ENCODE data around the gene PTPRH.

PTPRH gene

DNA sequence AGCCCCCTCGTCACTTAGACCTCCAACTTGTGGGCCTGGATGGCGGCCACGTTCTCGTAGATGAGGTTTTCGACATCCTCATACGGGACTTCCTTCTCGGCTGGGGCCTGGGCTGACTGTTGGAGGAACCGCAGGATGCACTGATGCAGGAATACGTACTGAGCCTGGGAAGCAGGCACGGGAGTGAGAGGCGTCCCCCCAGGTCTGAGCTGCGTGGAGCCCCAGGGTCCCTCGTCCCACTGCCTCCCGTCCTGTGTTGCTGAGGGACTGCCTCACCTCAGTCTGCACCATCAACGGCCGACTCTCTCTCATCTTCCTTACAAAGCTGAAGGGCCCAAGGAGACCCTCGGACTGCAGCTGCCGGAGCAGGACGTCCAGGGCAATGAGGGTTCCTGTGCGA lies 27.6 kb downstream of the PTPRH start:
- no peak overlapping the region for H3K4me3 ChIP-seq (ENCODE audit: low read depth, low read length)
- TF ChIP-seq, protein P1, sequence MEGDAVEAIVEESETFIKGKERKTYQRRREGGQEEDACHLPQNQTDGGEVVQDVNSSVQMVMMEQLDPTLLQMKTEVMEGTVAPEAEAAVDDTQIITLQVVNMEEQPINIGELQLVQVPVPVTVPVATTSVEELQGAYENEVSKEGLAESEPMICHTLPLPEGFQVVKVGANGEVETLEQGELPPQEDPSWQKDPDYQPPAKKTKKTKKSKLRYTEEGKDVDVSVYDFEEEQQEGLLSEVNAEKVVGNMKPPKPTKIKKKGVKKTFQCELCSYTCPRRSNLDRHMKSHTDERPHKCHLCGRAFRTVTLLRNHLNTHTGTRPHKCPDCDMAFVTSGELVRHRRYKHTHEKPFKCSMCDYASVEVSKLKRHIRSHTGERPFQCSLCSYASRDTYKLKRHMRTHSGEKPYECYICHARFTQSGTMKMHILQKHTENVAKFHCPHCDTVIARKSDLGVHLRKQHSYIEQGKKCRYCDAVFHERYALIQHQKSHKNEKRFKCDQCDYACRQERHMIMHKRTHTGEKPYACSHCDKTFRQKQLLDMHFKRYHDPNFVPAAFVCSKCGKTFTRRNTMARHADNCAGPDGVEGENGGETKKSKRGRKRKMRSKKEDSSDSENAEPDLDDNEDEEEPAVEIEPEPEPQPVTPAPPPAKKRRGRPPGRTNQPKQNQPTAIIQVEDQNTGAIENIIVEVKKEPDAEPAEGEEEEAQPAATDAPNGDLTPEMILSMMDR (IDR thresholded peaks at IDR 0.05; ENCODE audit: low read depth, low read length), result no peak
- TF ChIP-seq, protein P2, sequence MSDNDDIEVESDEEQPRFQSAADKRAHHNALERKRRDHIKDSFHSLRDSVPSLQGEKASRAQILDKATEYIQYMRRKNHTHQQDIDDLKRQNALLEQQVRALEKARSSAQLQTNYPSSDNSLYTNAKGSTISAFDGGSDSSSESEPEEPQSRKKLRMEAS (IDR thresholded peaks at IDR 0.05; ENCODE audit: low read depth, low read length), result no peak
- TF ChIP-seq POLR2A (IDR thresholded peaks at IDR 0.05; ENCODE audit: extremely low read depth, insufficient read length) (no peak), MYC (IDR thresholded peaks at IDR 0.05; ENCODE audit: low read depth, low read length) (no peak)
- DNase-seq (ENCODE audit: low read depth), result no peak

DNA sequence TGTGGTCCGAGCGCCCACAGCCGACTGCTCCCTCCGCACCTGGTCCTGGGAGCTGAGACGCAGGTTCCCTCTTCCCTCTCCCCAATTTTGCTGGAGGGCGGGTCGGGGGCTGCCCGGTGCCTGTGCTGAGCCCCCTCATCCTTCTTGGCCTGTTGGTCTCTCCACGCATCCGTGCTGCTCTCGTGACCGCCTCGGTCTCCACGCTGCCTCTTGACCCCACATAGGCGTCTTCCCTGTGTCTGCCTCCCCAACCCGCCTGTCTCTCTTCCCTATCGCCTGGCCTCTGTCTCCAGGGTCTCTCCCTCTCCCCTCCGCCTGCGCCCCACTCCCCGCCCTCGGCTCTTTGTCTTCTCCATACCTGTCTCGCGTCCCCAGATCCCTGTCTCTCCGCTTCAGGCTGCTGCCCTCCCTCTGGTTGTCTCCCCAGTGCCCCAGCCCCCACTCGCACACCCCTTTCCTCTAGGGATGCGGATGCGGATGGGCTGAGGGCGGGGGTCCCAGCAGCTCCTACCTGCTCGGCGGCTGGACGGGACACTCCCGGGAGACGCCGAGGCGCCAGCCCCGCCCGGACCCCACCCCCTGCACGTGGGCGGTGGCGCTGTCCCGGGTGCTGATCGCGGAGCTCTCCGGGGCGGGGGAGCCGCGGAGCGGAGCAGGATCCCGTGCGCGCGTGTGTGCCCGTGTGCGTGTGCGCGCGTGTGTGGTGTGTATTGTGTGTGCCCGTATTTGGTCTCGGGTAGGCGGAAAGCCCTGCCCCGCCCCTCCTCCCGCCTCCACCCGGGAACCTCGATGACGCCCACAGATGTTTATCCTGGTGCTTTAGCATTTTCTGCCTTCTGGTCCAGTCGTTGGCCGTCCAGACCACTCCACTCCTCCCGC lies 29.5 kb downstream of the PTPRH start, which contains the start of gene SYT5:
SYT5 (minus strand) TSS at position 684 of the 879 bp plus-strand sequence. CDS start 1,248 bp downstream, outside the sequence.
- DNase-seq (ENCODE audit: low read depth), result peak; percentile 44
- TF ChIP-seq, protein P2 (IDR thresholded peaks at IDR 0.05; ENCODE audit: low read depth, low read length), result peak; percentile 89
- TF ChIP-seq POLR2A (IDR thresholded peaks at IDR 0.05; ENCODE audit: extremely low read depth, insufficient read length) (no peak), MYC (IDR thresholded peaks at IDR 0.05; ENCODE audit: low read depth, low read length) (0 out of 2 replicates have a peak, but pooled peaks have one; percentile 14)
- TF ChIP-seq, protein P1 (IDR thresholded peaks at IDR 0.05; ENCODE audit: low read depth, low read length), result no peak
- no peak within 1 kb of the TSS for H3K4me3 ChIP-seq (ENCODE audit: low read depth, low read length)

DNA sequence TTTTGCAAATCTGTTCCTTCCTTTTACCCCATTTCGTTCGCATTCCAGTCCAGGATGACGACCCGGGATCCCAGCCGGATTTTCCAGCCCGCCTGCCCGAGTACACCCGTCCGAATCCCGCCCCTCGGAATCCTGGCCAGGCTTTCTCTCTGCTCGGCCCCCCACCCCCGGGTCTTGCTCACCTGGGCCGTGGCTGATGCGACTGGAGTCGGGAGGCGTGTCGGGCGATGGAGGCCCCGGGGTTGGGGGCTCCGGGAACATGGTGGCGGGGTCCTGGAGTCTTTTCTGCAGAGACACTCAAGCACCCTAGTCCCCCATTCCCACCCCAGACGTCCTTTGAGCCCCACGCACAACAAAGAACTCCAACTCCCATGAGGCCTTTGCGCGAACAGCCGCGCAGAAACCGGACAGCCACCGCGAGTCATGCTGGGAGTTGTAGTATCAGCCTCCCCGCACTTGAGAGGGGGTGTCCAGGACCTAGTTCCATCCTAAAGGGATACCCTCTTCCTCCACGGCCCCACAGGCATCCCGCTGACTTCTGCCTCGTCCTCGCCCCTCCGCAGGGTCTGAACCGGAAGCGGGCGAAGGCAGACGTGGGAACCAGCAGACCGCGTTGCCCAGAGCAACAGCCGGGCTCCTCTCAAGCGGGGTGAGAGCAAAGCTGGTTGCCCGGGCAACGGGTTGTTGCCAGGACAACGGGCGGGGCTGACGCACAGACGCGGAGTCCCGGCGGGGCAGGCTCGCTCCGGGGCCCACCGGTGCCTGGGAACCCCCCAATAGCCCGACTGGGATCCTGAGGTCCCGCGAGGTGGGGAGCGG lies 30.3 kb downstream of the PTPRH start:
- DNase-seq (ENCODE audit: low read depth), result peak; percentile 52
- TF ChIP-seq POLR2A (IDR thresholded peaks at IDR 0.05; ENCODE audit: extremely low read depth, insufficient read length) (no peak), MYC (IDR thresholded peaks at IDR 0.05; ENCODE audit: low read depth, low read length) (no peak)
- TF ChIP-seq, protein P1 (IDR thresholded peaks at IDR 0.05; ENCODE audit: low read depth, low read length), result no peak
- TF ChIP-seq, protein P2 (IDR thresholded peaks at IDR 0.05; ENCODE audit: low read depth, low read length), result no peak
- no peak overlapping the region for H3K4me3 ChIP-seq (ENCODE audit: low read depth, low read length)

DNA sequence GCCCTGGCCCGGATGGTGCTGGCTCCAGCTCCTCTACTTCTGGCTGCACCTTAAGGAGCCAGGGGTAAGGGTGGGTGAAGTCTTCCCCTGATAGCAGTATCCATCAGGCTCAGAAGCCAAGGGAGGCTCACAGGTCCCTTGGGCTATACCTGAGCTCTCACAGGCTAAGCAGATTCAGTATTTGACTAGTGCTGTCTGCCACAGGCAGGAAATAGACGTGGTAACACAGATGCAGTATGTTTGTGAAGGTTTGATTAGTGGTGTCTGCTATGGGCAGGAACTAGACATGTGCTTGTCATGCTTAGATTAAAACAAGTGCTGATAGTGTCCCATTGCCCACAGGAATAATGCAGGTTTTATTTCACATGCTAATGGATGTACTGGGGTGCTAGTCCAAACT lies 33.2 kb downstream of the PTPRH start:
- TF ChIP-seq POLR2A (IDR thresholded peaks at IDR 0.05; ENCODE audit: extremely low read depth, insufficient read length) (no peak), MYC (IDR thresholded peaks at IDR 0.05; ENCODE audit: low read depth, low read length) (no peak)
- TF ChIP-seq, protein P2 (IDR thresholded peaks at IDR 0.05; ENCODE audit: low read depth, low read length), result 0 out of 2 replicates have a peak, but pooled peaks have one; percentile 27
- DNase-seq (ENCODE audit: low read depth), result no peak
- no peak overlapping the region for H3K4me3 ChIP-seq (ENCODE audit: low read depth, low read length)

DNA sequence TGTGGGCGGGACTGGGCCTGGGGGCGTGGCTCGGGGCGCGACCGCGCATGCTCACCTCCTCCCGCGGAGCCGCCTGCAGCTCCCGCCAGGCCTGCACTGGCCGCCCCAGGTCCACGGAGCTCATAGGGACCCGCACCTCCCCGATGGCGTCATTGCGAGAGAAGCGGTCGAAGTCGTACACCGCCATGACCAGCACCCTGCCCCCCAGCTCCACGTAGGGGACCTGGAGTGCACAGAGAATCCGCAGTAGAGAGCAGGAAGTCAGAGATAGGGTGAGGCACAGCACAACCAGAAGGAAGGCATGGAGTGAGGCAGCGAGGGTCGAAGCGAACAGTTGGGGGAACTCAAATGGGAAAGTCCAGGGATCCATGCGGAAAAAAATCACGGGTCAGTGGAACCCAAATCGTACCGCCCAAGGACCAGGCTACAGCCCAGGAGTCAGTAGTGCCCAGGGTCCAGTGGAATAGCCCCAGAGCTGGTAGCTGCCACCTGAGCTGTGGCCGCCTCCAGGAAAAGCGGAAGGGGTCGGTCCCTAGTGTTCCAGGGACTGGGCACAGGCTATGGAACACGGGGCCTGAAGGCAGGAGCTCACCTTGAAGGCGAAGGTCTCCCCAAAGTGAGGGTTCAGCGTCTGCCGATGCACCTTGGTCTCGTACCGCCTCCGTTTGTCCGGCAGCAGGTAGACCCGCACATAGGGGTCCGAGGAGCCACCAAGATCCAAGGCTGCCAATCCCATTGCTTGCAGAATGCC lies 34.0 kb downstream of the PTPRH start:
- no peak overlapping the region for H3K4me3 ChIP-seq (ENCODE audit: low read depth, low read length)
- no peak for DNase-seq (ENCODE audit: low read depth)
- TF ChIP-seq MYC (IDR thresholded peaks at IDR 0.05; ENCODE audit: low read depth, low read length) (no peak), POLR2A (IDR thresholded peaks at IDR 0.05; ENCODE audit: extremely low read depth, insufficient read length) (no peak)
- TF ChIP-seq, protein P1 (IDR thresholded peaks at IDR 0.05; ENCODE audit: low read depth, low read length), result no peak
- TF ChIP-seq, protein P2 (IDR thresholded peaks at IDR 0.05; ENCODE audit: low read depth, low read length), result no peak

Measured in NB4 (cell line).